GM18507 (cell line): ENCODE results near the gene ZFP28.

Source experiments
- DNase-seq: peaks from one replicate; pipeline ENCODE4 v3.0.0; 2011; ENCODE audit warnings: low read depth; ENCODE audit not compliant: insufficient read length; ENCODE audit errors: extremely low spot score
- FAIRE-seq: peaks from 2 replicates; lab custom pipeline; 2011; peaks lifted over from hg19 to GRCh38; lab: Jason Lieb, UNC

The ZFP28 gene

DNA sequence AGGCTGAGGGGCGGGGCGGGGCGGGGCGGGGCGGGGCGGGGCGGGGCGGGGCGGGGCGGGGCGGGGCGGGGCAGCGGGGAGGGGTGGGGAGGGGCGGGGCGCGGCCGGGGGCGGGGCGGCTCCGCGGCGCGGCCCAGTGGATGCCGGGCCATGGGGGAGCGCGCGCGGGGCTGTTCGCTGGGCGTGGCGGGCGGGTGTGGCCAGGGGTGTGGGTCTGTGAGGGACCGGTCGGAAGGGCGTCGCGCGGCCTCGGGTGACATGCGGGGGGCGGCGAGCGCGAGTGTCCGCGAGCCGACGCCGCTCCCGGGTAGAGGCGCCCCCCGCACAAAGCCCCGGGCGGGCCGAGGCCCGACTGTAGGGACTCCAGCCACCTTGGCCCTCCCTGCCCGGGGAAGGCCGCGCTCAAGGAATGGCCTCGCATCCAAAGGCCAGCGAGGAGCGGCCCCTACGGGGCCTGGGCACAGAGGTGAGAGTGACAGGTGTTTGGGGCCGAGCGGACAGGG, at the start of gene ZFP28:
Gene ZFP28 (plus strand): TSS at position 188 of the 503 bp plus-strand sequence. CDS start 71 bp downstream, at position 259.
- no peak for DNase-seq
- no peak for FAIRE-seq

DNA sequence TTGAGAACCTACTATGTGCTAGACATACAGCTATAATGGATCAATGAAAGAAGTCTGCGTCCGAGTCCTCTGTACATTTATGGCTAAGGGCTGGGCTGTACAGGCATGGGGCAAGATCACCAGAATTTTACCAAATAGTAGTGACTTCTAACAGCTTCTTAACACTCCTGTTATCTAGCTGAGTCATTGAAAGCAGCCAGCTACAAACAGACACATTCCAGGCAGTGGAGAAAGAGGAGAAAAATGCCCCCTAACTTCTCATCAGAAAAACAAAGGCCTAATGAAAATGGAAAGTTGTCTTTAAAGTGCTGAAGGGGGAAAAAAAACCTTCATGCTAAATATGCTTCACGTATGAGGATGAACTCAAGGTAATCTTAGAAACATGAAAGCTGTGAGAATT, 47.3 kb upstream of the ZFP28 start:
- no peak for FAIRE-seq
- no peak for DNase-seq

DNA sequence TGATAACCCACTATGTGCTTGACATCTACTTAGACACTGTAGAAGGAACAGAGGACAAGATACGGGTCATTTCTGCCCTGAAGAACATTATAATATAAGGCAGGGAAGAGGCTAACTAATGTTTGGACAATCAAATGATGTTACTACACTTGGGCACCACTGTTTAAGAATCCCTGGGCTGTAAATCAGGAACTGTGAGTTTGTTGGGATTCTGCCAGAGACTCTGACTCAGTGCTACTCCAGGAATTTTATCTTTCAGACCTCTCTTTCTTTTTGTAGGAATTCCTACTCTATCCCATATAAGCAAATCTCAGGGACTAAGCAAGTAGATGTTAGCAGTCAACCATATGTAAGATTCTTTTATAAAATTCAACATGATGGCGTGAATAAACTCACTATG, 34.2 kb upstream of the ZFP28 start:
- FAIRE-seq (no peak), DNase-seq (no peak)

DNA sequence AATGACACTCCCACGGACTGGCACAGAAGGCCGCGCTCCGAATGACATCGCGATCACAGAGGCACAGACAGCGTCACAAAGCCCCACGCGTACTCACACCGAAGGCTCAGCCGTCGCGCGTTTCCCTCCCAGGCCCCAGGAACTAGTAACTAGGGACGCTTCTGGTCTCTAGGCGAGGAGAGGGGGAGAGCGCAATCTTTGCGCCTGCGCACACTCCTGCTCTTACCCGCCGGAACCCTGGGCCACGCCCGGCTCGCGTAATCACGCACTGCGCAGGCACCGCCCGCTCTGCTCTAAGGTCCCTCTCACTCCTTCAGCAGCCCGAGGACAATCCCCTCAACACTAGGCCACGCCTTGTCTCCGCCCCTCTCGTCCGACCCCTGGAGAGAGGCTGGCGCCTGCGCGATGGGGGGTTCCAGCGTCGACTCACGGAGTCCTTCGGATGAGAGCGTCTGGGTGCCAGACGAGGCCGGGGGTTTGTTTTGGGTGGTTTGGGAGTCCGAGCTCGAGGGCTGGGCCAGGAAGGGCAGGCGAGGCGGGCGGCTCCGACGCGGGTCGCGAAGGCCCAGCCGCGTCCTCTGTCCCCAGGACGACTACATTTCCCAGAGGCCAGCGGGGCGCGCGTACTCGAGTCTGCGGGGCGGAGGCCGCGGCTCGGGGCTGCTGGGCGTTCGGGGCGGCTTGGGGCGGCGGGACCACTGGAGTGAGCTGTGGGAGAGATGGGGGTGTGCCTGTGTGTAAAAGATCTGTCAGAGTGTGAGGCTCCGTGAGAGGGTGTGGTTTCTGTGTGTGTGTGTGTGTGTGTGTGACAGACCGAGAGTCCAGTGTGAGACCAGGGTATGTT, 31.1 kb upstream of the ZFP28 start, which contains the start of gene ZNF471:
Gene ZNF471 (plus strand): TSS at position 410 of the 844 bp plus-strand sequence. CDS start 3,717 bp downstream, outside the sequence.
- FAIRE-seq, result no peak
- DNase-seq, result no peak

DNA sequence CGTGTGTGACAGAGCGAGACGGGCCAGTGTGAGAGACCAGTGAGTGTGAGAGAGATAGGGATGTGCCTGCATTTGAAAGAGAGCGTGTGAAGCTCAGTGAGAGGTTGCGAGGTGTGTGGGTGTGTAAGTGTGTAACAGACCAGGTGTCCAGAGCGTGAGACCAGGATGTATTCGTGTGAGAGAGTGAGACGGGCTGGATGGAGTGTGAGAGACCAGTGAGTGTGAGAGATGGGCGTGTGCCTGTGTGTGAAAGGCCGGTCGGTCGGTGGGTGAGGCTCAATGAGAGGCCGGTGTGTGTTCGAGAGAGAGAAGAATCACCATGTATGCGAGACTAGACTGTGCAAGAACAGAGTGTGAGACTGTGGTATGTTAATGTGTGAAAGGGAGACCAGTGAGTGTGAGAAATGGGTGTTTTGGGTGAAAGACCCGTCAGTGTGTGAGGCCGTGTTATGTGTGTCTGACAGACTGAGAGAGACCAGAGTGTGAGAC, 30.4 kb upstream of the ZFP28 start:
- DNase-seq (no peak), FAIRE-seq (no peak)

DNA sequence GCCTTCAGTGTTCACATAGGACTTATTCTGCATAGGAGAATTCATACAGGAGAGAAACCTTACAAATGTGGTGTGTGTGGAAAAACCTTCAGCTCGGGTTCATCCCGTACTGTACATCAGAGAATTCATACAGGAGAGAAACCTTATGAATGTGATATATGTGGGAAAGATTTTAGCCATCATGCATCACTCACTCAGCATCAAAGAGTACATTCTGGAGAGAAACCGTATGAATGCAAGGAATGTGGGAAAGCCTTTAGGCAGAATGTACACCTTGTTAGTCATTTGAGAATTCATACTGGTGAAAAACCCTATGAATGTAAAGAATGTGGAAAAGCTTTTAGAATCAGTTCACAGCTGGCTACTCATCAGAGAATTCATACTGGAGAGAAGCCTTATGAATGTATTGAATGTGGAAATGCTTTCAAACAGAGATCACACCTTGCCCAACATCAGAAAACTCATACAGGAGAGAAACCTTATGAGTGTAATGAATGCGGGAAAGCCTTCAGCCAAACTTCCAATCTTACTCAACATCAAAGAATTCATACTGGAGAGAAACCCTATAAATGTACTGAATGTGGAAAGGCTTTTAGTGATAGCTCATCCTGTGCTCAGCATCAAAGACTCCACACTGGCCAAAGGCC, 13.4 kb upstream of the ZFP28 start:
- no peak for FAIRE-seq
- DNase-seq, result no peak

DNA sequence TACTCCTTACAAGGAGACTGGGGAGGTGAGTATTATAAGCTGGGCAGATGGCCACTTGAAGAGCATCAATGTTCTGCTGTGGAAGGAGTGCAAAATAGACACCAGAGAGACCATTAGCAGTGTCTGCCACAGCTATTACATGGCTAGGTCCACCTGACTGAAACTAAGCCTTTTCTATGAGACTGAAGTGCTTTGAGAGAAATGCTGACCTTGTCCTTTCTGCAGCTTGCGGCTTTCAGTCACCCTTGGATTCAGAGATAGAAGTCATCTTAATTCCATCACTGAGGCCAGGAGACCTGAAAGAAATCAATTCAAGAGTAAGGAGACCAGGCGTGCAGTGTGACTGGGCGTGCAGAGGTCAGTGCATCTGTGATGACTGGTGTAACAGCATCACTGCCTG, 1.3 kb upstream of the ZFP28 start:
- FAIRE-seq, result no peak
- DNase-seq, result no peak

DNA sequence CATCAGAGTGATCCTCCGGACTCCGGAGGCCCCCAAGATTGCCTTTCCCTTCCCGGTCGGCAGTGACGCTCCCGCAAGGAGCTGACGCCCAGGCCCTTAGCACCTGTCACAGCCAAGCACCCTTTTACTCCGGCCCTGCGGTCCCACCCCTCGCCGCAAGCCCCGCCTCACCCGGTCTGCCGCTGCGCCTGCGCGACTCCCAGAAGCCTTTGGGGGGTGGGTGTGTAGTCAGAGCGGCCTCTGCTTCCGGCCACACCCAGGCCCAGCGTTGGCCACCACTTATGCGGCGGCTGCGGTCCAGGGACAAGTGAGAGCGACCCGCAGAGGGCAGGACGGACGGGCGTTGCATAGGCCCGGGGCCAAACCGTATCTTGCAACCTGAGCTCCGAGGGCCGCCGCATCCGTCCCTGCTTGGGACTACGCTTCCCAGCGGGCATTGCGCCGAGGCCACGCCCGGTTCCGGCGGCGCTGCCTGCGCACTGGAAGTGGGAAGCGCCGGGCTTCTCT, 441 bp upstream of the ZFP28 start:
- DNase-seq, result peak; percentile 11
- no peak for FAIRE-seq

DNA sequence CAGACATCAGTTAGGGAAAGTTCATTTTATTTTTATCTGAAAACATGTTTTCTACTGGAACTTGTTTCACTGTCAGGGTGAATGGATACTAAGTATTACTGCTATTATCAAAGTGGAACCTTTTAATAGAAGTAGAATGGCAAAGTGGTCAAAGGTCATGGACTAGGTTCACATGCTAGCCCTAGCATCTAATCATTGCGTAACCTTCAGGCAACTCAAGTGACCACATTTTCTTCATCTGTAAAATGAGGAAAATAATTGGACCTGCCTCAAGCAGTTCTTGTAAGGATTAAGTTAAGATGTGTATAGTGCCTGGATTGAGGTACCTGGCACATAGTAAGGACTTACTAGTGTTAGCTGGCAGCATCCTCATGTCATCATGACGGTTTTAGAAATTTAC, 5.0 kb downstream of the ZFP28 start:
- no peak for DNase-seq
- no peak for FAIRE-seq

DNA sequence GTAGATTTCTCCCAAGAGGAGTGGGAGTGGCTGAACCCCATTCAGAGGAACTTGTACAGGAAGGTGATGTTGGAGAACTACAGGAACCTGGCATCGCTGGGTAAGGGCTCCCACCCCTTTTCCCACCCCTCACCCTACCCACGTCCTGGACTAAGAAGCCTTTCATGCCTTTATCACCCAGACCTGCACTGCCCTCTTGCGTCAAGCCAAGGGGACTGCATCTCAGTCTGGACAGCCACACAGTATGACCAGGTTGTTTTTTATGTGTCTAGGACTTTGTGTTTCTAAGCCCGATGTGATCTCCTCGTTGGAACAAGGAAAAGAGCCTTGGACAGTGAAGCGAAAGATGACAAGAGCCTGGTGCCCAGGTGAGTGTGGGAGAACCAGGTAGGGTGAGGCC, 8.8 kb downstream of the ZFP28 start:
- no peak for FAIRE-seq
- DNase-seq, result no peak

DNA sequence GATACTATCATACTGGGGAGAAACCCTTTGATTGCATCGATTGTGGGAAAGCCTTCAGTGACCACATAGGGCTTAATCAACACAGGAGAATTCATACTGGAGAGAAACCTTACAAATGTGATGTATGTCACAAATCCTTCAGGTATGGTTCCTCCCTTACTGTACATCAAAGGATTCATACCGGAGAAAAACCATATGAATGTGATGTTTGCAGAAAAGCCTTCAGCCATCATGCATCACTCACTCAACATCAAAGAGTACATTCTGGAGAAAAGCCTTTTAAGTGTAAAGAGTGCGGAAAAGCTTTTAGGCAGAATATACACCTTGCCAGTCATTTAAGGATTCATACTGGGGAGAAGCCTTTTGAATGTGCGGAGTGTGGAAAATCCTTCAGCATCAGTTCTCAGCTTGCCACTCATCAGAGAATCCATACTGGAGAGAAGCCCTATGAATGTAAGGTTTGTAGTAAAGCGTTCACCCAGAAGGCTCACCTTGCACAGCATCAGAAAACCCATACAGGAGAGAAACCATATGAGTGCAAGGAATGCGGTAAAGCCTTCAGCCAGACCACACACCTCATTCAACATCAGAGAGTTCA, 15.6 kb downstream of the ZFP28 start:
- DNase-seq (no peak), FAIRE-seq (no peak)

DNA sequence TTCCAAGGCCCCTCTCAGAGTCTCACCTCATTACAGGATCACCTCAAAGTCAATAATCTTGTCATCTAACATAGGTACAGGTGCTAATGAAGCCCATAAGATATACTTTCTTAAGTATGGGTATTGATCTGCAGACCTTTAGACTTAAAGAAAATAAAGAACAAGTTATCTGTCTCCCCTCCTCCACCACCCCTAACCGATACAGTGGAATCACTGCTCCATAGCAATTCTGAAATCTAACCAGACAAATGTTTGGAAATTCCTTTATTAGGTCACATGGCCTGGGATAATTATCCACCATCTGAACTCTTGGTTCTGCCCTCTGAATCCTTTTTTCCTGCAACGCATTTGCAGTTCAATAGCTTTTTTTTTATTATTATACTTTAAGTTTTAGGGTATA, 24.0 kb downstream of the ZFP28 start:
- DNase-seq (no peak), FAIRE-seq (no peak)

DNA sequence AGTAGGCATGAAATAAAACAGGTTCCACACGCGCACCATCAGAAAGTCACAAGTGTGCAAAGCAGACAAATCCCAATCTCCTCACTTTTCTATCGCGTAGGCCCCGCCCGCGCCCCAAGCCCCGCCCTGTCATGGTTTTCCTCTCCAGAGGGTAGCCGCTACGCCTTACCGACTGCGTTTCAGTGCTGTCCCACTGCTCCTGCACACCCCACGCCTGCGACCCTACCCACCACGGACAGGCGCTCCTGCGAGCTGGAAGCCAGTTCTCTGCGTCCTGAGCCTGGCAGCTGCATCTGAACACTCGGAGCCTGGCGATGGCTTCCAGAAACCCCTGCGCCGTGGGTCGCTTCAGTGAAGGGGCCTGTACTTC, 28.1 kb downstream of the ZFP28 start:
- FAIRE-seq (no peak), DNase-seq (peak; percentile 2)

DNA sequence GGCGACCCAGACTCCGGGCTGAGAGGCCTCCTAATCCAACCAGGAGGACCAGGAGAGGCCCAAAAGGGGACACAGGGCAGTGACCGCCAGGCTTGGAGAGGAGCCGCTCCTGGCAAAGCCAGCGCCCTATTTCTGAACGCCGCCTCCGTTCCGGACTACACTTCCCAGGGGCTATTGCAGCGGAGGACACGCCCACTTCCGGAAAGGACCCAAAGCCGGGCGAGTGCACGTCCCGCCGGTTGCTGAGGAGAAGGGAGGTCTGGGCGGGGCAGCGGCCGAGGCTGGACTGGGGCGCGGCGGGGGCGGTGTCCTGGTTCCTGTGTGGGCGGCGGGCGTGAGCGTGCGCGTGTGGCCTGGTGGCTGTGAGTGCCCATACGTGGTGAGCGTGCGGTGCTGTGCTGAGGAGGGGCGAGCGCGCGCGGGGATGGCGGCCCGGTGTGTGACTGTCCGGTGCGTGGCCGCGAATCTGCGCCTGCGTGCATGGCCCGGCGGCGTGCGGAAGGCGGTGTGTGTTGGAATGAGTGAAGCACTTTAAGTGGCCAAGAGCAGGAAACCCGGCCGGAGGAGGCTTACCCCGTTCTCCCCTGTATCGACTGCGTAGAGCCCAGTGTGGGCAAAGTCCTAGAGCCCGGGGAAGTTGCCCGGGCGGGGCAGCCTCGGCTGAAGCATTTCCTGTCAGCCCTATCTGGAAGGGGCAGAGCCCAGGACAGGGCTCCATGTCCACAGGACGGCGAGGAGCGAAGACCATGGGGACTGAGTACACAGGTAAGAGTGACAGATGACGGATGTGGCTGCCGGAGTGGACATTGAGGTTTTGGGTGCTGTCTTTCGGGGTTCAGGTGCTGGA, 28.7 kb downstream of the ZFP28 start, which contains the start of gene ZNF470:
Gene ZNF470 (plus strand): TSS at position 195 of the 847 bp plus-strand sequence. CDS start 2,844 bp downstream, outside the sequence.
- peak; percentile 73 for DNase-seq

DNA sequence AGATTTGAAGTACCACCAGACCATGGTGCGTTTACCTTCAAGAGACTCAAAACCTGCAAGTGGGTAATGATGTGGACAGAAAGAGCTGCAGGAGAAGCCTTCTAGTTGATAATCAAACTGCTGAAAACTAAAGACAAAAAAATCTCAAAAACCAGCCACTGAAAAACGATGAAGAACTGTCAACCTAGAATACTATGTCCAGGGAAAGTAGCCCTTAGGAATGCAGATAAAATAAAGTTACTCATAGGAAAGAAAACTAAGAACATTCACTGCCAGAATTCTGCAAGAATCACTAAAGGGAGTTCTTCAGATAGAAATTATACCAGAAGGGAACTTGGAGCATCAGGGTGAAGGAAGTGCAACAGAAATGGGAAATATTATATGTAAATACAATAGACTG, 33.8 kb downstream of the ZFP28 start:
- DNase-seq (no peak), FAIRE-seq (no peak)

More for the DNA sequence above, 28.7 kb downstream of the ZFP28 start, which contains the start of gene ZNF470:
- FAIRE-seq, result peak; percentile 89

DNA sequence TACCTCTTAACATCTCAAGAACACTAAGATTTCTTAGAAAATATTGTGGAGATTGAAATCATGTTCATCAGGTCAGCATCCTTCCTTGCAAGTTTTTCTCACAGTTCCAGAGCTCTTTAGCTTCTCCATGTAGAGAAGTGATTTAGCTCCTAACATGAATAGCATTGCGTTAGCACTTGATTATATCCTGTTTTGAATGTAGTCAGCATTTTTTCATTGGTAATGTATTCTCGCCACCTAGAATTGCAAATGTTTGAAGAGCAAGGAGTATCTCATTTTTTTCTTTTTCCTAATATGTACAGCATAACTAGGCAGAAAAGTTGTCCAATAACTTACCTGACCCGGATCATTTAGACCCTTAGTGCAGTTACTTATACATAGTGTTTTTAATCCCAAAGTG, 35.2 kb downstream of the ZFP28 start:
- DNase-seq (no peak), FAIRE-seq (no peak)

DNA sequence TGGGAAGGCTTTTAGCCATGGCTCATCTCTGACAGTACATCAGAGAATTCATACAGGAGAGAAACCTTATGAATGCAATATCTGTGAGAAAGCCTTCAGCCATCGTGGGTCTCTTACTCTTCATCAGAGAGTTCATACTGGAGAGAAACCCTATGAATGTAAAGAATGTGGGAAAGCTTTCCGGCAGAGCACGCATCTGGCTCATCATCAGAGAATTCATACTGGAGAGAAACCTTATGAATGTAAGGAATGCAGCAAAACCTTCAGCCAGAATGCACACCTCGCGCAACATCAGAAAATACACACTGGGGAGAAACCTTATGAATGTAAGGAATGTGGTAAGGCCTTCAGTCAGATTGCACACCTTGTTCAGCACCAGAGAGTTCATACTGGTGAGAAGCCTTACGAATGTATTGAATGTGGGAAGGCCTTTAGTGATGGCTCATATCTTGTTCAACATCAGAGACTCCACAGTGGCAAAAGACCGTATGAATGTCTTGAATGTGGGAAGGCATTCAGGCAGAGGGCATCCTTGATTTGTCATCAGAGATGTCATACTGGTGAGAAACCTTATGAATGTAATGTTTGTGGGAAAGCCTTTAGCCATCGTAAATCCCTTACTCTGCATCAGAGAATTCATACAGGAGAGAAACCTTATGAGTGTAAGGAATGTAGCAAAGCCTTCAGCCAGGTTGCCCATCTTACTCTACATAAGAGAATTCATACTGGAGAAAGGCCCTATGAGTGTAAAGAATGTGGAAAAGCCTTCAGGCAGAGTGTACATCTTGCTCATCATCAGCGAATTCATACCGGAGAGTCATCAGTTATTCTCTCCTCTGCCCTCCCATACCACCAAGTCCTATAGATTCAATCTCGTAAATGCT, 39.2 kb downstream of the ZFP28 start:
- FAIRE-seq (no peak), DNase-seq (no peak)

DNA sequence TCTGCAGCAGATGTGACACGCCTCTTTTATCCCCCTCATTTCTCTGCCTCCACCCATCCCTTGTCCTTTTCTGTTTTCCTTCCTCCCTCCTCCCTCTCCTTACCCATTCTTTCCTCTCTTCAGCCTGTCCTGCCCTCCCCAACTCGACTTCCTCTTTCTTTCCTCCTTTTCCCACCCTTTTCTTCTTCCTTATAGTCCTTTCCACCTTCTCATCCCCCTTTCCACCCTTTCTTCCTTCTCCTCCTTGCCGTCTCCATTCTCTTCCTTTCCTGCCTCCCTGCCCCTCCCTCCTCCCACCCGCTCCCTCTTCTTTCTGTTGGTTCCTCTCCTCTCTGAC, 55.7 kb downstream of the ZFP28 start:
- FAIRE-seq, result no peak

More for the DNA sequence above, 55.7 kb downstream of the ZFP28 start:
- DNase-seq, result no peak
